Activated CD8-positive, alpha-beta T cell treated with anti-CD3 and anti-CD28 coated beads, Interleukin-2, amount 10 ng/mL, durations not matched to agents 7 days and 5 days (primary cell): Measurements from ENCODE around the gene TIMELESS. TPM values are rescaled to one million over a fixed set of nuclear protein-coding genes. Genes with fewer than 3 reads are reported as not detected.

ENCODE experiments used
- ATAC-seq: fragments of 150-1000 bp; cut with Tn5 transposase; one replicate; pipeline ENCODE4 v1.10.0; 2021; ENCODE audit warnings: moderate library complexity
- CTCF ChIA-PET: fragments of 350-600 bp; sonication (Branson Sonifier 250); formaldehyde crosslinking; loops from one replicate; lab custom pipeline; 2021; ENCODE audit warnings: antibody characterized with exemption; lab: Charles Lee
- POLR2A ChIA-PET: fragments of 350-600 bp; sonication (Branson Sonifier 250); formaldehyde crosslinking; loops from one replicate; lab custom pipeline; 2021; ENCODE audit warnings: antibody characterized with exemption; lab: Charles Lee
- DNase-seq: peaks from one replicate; pipeline ENCODE4 v3.0.0-alpha.2; 2020
- H3K27ac Mint-ChIP-seq: one replicate; pipeline ENCODE4 v1.8.0; 2021; ENCODE audit warnings: mild to moderate bottlenecking, mixed read lengths
- H3K27me3 Mint-ChIP-seq: one replicate; pipeline ENCODE4 v1.8.0; 2021; ENCODE audit warnings: low read depth, mixed read lengths
- H3K36me3 Mint-ChIP-seq: one replicate; pipeline ENCODE4 v1.8.0; 2021; ENCODE audit warnings: low read depth, mixed read lengths
- H3K4me1 Mint-ChIP-seq: one replicate; pipeline ENCODE4 v1.8.0; 2021; ENCODE audit warnings: low read depth, mixed read lengths
- H3K4me3 Mint-ChIP-seq: one replicate; pipeline ENCODE4 v1.8.0; 2021; ENCODE audit warnings: mild to moderate bottlenecking, mixed read lengths
- H3K9me3 Mint-ChIP-seq: one replicate; pipeline ENCODE4 v1.8.0; 2022; ENCODE audit warnings: mixed read lengths; ENCODE audit not compliant: insufficient read depth
- total RNA-seq, 2 experiments: library from RNA; stranded (reverse); gene quantifications; one replicate each; pipeline ENCODE4 v1.2.3, GENCODE V29; 2021

The TIMELESS gene
- total RNA-seq, 2 experiments from 2014 or later = 62.7 to 65.7 TPM

DNA sequence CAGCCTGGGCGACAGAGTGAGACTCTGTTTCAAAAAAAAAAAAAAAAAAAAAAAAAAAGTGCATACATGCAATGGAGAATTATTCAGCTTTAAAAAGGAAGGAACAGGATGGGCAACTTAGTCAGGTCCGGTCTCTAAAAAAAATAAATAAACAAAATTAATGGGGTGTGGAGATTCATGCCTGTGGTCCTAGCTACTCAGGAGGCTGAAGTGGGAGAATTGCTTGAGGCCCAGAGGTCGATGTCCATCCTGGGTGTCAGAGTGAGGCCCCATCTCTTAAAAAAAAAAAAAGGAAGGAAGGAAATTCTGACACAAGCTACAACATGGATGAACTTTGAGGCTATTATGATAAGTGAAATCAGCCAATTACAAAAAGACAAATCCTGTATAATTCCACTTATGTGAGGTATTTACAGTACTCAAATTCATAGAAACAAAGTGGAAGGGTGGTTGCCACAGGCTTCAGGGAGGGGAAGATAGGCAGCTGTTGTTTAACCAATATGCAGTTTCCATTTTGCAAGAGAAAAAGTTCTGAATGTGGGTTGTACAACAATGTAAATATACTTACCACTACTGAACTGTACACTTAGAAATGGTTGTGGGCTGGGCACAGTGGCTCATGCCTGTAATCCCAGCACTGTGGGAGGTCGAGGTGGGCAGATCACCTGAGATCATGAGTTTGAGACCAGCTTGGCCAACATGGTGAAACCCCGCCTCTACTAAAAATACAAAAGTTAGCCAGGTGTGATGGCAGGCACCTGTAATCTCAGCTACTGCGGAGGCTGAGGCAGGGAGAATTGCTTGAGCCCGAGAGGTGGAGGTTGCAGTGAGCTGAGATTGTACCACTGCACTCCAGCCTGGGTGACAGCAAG, 74.3 kb downstream of the TIMELESS start:
- Mint-ChIP-seq H3K27me3 (peaks cover 9% of the 10 kb centered on the region), H3K4me3 (no peak overlapping the region), H3K4me1 (no peaks in the 10 kb centered on the region), H3K9me3 (peaks cover 3% of the 10 kb centered on the region), H3K27ac (no peak overlapping the region), H3K36me3 (no peaks in the 10 kb centered on the region)
- no peak for ATAC-seq
- ChIA-PET POLR2A (no interaction called here), CTCF (no interaction called here)
- no peak for DNase-seq

DNA sequence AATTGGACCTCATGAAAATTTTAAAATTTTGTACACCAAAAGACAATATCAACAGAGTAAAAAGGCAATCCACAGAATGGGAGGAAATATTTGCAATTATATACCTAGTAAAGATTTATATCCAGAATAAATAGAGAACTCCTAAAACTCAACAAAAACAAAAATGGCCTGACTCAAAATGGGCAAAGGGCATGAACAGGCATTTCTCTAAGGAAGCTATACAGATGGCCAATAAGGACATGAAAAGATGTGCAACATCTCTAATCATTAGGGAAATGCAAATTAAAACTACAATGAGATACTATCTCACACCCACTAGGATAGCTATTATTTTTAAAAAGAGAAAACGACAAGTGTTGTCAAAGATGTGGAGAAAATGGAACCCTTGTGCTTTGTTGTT, 75.7 kb downstream of the TIMELESS start:
- Mint-ChIP-seq H3K27ac (no peak overlapping the region), H3K36me3 (no peaks in the 10 kb centered on the region), H3K9me3 (peaks cover 3% of the 10 kb centered on the region), H3K4me1 (no peaks in the 10 kb centered on the region), H3K4me3 (no peak overlapping the region), H3K27me3 (peaks cover 9% of the 10 kb centered on the region)
- ATAC-seq (no peak), DNase-seq (no peak)
- CTCF ChIA-PET = no interaction called here
- POLR2A ChIA-PET = interaction anchor here (1.3 kb wide), 1 partner anchor 13 kb away, joined by 6 read pairs; the partner anchor contains the start of gene STAT2

DNA sequence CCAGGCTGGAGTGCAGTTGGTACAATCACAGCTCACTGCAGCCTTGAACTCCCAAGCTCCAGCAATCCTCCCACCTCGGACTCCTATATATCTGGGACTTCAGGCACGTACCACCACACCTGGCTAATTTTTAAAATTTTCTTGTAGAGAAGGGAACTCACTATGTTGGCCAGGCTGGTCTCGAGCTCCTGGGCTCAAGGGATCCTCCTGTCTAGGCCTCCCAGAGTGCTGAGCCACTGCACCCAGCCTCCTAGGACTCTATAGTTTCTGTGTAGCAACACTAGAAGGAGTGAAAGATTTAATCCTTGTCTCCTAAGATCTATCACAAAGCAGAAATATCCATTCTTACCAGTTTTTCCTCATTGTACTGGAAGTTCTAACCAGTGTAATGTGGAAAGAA, 82.3 kb downstream of the TIMELESS start:
- DNase-seq (no peak), ATAC-seq (no peak)
- no peak overlapping the region for H3K27ac Mint-ChIP-seq
- POLR2A ChIA-PET = no interaction called here
- no peak overlapping the region for H3K4me3 Mint-ChIP-seq
- H3K9me3 Mint-ChIP-seq = peaks cover 3% of the 10 kb centered on the region
- no peaks in the 10 kb centered on the region for H3K4me1 Mint-ChIP-seq
- CTCF ChIA-PET = no interaction called here
- peaks cover 6% of the 10 kb centered on the region for H3K27me3 Mint-ChIP-seq
- no peaks in the 10 kb centered on the region for H3K36me3 Mint-ChIP-seq

Other genes starting within 250 kb of the TIMELESS start
- gene RNF41, start 227.5 kb downstream of the TIMELESS start, total RNA-seq = 10 to 100 TPM; 27.9 to 32.9 TPM
- gene NABP2, start 225.1 kb downstream of the TIMELESS start, total RNA-seq = 10 to 100 TPM; 64.3 to 69.5 TPM
- under 1 TPM in 1 of 2 experiments, not detected in 1; 0.52 TPM for gene SLC39A5, start 219.4 kb downstream of the TIMELESS start, total RNA-seq
- gene ANKRD52, start 191.0 kb downstream of the TIMELESS start, total RNA-seq = 10 to 100 TPM; 54.5 to 55.0 TPM
- gene COQ10A, start 182.5 kb downstream of the TIMELESS start, total RNA-seq = 10 to 100 TPM; 19.6 to 19.7 TPM
- 100 to 1,000 TPM; 218 to 228 TPM for gene CS, start 149.1 kb downstream of the TIMELESS start, total RNA-seq
- 100 to 1,000 TPM; 112 to 113 TPM for gene CNPY2, start 133.4 kb downstream of the TIMELESS start, total RNA-seq
- gene PAN2, start 115.4 kb downstream of the TIMELESS start, total RNA-seq = 10 to 100 TPM; 61.8 to 63.7 TPM
- gene IL23A, start 110.5 kb downstream of the TIMELESS start, total RNA-seq = 1 to 10 TPM; 3.5 to 3.7 TPM
- 100 to 1,000 TPM; 193 to 194 TPM for gene STAT2, start 89.3 kb downstream of the TIMELESS start, total RNA-seq
- not detected for gene APOF, start 86.6 kb downstream of the TIMELESS start, total RNA-seq
- not detected for gene MIP, start 5.2 kb upstream of the TIMELESS start, total RNA-seq
- gene SPRYD4, start 19.2 kb upstream of the TIMELESS start, total RNA-seq = 1 to 10 TPM; 2.9 to 3.1 TPM
- gene GLS2, start 38.7 kb upstream of the TIMELESS start, total RNA-seq = 1 to 10 TPM in 1 of 2 experiments, under 1 TPM in 1; 0.70 to 1.1 TPM
- 1 to 10 TPM; 4.8 to 5.5 TPM for gene RBMS2, start 72.4 kb upstream of the TIMELESS start, total RNA-seq
- gene BAZ2A, start 180.9 kb upstream of the TIMELESS start, total RNA-seq = 10 to 100 TPM; 92.2 to 96.0 TPM
- gene ATP5F1B, start 196.6 kb upstream of the TIMELESS start, total RNA-seq = 100 to 1,000 TPM; 669 to 680 TPM
- 100 to 1,000 TPM; 273 to 290 TPM for gene PTGES3, start 238.9 kb upstream of the TIMELESS start, total RNA-seq